H9 (cell line): ENCODE measurements around the gene CCDC157. TPM values are rescaled to one million over a fixed set of nuclear protein-coding genes. Genes with fewer than 3 reads are reported as not detected.
A peak's percentile ranks its signal among the peaks of the same experiment; 100 is the strongest.

Experiments
- DNase-seq: peaks from one replicate; pipeline ENCODE4 v3.0.0-alpha.2; 2017
- H2AFZ ChIP-seq: one replicate; pipeline ENCODE4 v1.6.1; 2013; ENCODE audit warnings: mild to moderate bottlenecking, low read length, control low read depth, moderate library complexity
- H2AK5ac ChIP-seq: 2 replicates; pipeline ENCODE4 v1.6.1; 2013; ENCODE audit warnings: low read length, control low read depth, mixed read lengths; ENCODE audit not compliant: insufficient read length
- H2BK120ac ChIP-seq: one replicate; pipeline ENCODE4 v1.6.1; 2013; ENCODE audit warnings: low read depth, mild to moderate bottlenecking, low read length, control low read depth, inconsistent platforms; ENCODE audit not compliant: poor library complexity, severe bottlenecking
- H2BK12ac ChIP-seq: 2 replicates; pipeline ENCODE4 v1.6.1; 2013; ENCODE audit warnings: low read length, control low read depth, mixed read lengths, low read depth; ENCODE audit not compliant: insufficient read length
- H2BK15ac ChIP-seq: 2 replicates; pipeline ENCODE4 v1.6.1; 2013; ENCODE audit warnings: low read depth, low read length, control low read depth
- H2BK20ac ChIP-seq: one replicate; pipeline ENCODE4 v1.6.1; 2013; ENCODE audit warnings: low read depth, mild to moderate bottlenecking, low read length, control low read depth, inconsistent platforms; ENCODE audit not compliant: poor library complexity, severe bottlenecking
- H2BK5ac ChIP-seq: 2 replicates; pipeline ENCODE4 v1.6.1; 2013; ENCODE audit warnings: low read length, control low read depth, mixed read lengths; ENCODE audit not compliant: insufficient read length
- H3K14ac ChIP-seq: 2 replicates; pipeline ENCODE4 v1.6.1; 2013; ENCODE audit warnings: low read length, control low read depth; ENCODE audit not compliant: insufficient read depth
- H3K18ac ChIP-seq: 2 replicates; pipeline ENCODE4 v1.6.1; 2013; ENCODE audit warnings: low read depth, mild to moderate bottlenecking, mixed read lengths, low read length, control low read depth; ENCODE audit not compliant: insufficient read length
- H3K23ac ChIP-seq: 2 replicates; pipeline ENCODE4 v1.6.1; 2013; ENCODE audit warnings: low read length, control low read depth, mixed read lengths, low read depth; ENCODE audit not compliant: insufficient read length
- H3K23me2 ChIP-seq: 2 replicates; pipeline ENCODE4 v1.6.1; 2013; ENCODE audit warnings: low read depth, mild to moderate bottlenecking, mixed read lengths, low read length, control low read depth; ENCODE audit not compliant: insufficient read length, poor library complexity, severe bottlenecking
- H3K27ac ChIP-seq: 2 replicates; pipeline ENCODE4 v1.5.1; 2013; ENCODE audit warnings: low read length, control low read depth, mixed read lengths, low read depth; ENCODE audit not compliant: insufficient read length
- H3K27me3 ChIP-seq: 2 replicates; pipeline ENCODE4 v1.6.1; 2013; ENCODE audit warnings: low read length, control low read depth, inconsistent platforms; ENCODE audit not compliant: insufficient read depth
- H3K4ac ChIP-seq: 2 replicates; pipeline ENCODE4 v1.6.1; 2013; ENCODE audit warnings: low read depth, mild to moderate bottlenecking, control low read depth, inconsistent platforms, low read length, moderate library complexity
- H3K4me1 ChIP-seq: 2 replicates; pipeline ENCODE4 v1.6.1; 2013; ENCODE audit warnings: low read length, control low read depth, inconsistent platforms; ENCODE audit not compliant: insufficient read depth
- H3K4me2 ChIP-seq: 2 replicates; pipeline ENCODE4 v1.6.1; 2013; ENCODE audit warnings: low read length, control low read depth, mixed read lengths; ENCODE audit not compliant: insufficient read length, insufficient read depth
- H3K56ac ChIP-seq: 2 replicates; pipeline ENCODE4 v1.6.1; 2013; ENCODE audit warnings: low read depth, mild to moderate bottlenecking, mixed read lengths, low read length, control low read depth; ENCODE audit not compliant: insufficient read length
- H3K79me1 ChIP-seq: 2 replicates; pipeline ENCODE4 v1.6.1; 2013; ENCODE audit warnings: low read depth, mild to moderate bottlenecking, moderate library complexity, low read length, control low read depth, inconsistent platforms; ENCODE audit not compliant: insufficient read depth, poor library complexity, severe bottlenecking
- H3K79me2 ChIP-seq: 2 replicates; pipeline ENCODE4 v1.6.1; 2013; ENCODE audit warnings: low read length, control low read depth, inconsistent platforms; ENCODE audit not compliant: insufficient read depth
- H3K9ac ChIP-seq: 2 replicates; pipeline ENCODE4 v1.6.1; 2013; ENCODE audit warnings: low read length, control low read depth, mixed read lengths; ENCODE audit not compliant: insufficient read length; ENCODE audit errors: extremely low read depth
- H3K9me3 ChIP-seq: one replicate; pipeline ENCODE4 v1.6.1; 2013; ENCODE audit warnings: low read depth, low read length, inconsistent platforms; ENCODE audit not compliant: control insufficient read depth
- H3T11ph ChIP-seq: one replicate; pipeline ENCODE4 v1.6.1; 2013; ENCODE audit warnings: mild to moderate bottlenecking, low read length, control low read depth, inconsistent platforms
- H4K20me1 ChIP-seq: one replicate; pipeline ENCODE4 v1.6.1; 2013; ENCODE audit not compliant: control insufficient read depth, insufficient read length, insufficient read depth
- H4K5ac ChIP-seq: 2 replicates; pipeline ENCODE4 v1.6.1; 2013; ENCODE audit warnings: low read depth, mild to moderate bottlenecking, mixed read lengths, low read length, control low read depth; ENCODE audit not compliant: insufficient read length
- H4K8ac ChIP-seq: replicated peaks from 2 replicates; pipeline ENCODE4 v1.6.1; 2013; ENCODE audit warnings: low read length, control low read depth, mixed read lengths, low read depth; ENCODE audit not compliant: insufficient read length
- H4K91ac ChIP-seq: 2 replicates; pipeline ENCODE4 v1.6.1; 2013; ENCODE audit warnings: low read depth, mild to moderate bottlenecking, moderate library complexity, mixed read lengths, low read length, control low read depth; ENCODE audit not compliant: insufficient read length
- H3K27ac Mint-ChIP-seq, 3 experiments: 2 replicates in 2 of 3; 3 replicates in 1 of 3; pipeline ENCODE4 v1.8.0; 2020 to 2021; ENCODE audit warnings: mixed read lengths in 3 of 3, mild to moderate bottlenecking in 1 of 3, moderate library complexity in 1 of 3
- H3K27me3 Mint-ChIP-seq: 2 replicates; pipeline ENCODE4 v1.8.0; 2021; ENCODE audit warnings: low read depth, mild to moderate bottlenecking, moderate library complexity, mixed read lengths
- H3K36me3 Mint-ChIP-seq, 3 experiments: 2 replicates in 2 of 3; 3 replicates in 1 of 3; pipeline ENCODE4 v1.8.0; 2020 to 2021; ENCODE audit warnings: low read depth in 3 of 3, mixed read lengths in 3 of 3; ENCODE audit not compliant: insufficient read depth in 1 of 3
- H3K4me1 Mint-ChIP-seq, 2 experiments: 2 replicates each; pipeline ENCODE4 v1.8.0; 2020; ENCODE audit warnings: mixed read lengths in 2 of 2
- H3K4me3 Mint-ChIP-seq, 2 experiments: 2 replicates in 1 of 2; 3 replicates in 1 of 2; pipeline ENCODE4 v1.8.0; 2020 to 2021; ENCODE audit warnings: mild to moderate bottlenecking in 2 of 2, mixed read lengths in 2 of 2, moderate library complexity in 1 of 2
- H3K9me3 Mint-ChIP-seq, 2 experiments: 2 replicates in 1 of 2; 3 replicates in 1 of 2; pipeline ENCODE4 v1.8.0; 2020; ENCODE audit warnings: mild to moderate bottlenecking in 2 of 2, mixed read lengths in 2 of 2, moderate library complexity in 1 of 2
- CTCF ChIP-seq: fragments of 200-600 bp; sonication (generic); conservative IDR thresholded peaks from 3 replicates; pipeline ENCODE4 v1.8.0; 2021; ENCODE audit warnings: antibody characterized with exemption, mild to moderate bottlenecking
- WGBS: extraction: QIAGEN DNeasy Blood & Tissue Kit; methylation state at CpG from one replicate; pipeline ENCODE4 v1.1.7; 2013; ENCODE audit warnings: missing lambda C conversion rate, low lambda C conversion rate, mixed read lengths; ENCODE audit not compliant: insufficient read length; ENCODE audit errors: extremely low coverage; 5-methylcytosine and 5-hydroxymethylcytosine counted together
- total RNA-seq: library from RNA; stranded (reverse); gene quantifications from 2 replicates; pipeline ENCODE4 v1.2.1, GENCODE V29; 2021

CCDC157 gene
- total RNA-seq, 1 experiment from 2014 or later, result 4.3 TPM

- Histone ChIP-seq H2BK5ac (no peak overlapping the region), H3K9ac (no peak overlapping the region), H4K91ac (no peak overlapping the region), H3K4ac (no peak overlapping the region), H4K20me1 (no peaks in the 10 kb centered on the region), H3K9me3 (no peaks in the 10 kb centered on the region), H3K79me2 (no peaks in the 10 kb centered on the region), H2AFZ (no peak overlapping the region), H3K27ac (no peak overlapping the region), H3K4me1 (no peaks in the 10 kb centered on the region; the same call in 1 of the 2 replicates), H2BK20ac (no peak overlapping the region), H2AK5ac (no peak overlapping the region), H3K18ac (no peak overlapping the region), H2BK15ac (no peak overlapping the region), H3K27me3 (no peaks in the 10 kb centered on the region), H3K4me2 (no peak overlapping the region), H4K8ac (no peak overlapping the region), H3K79me1 (no peaks in the 10 kb centered on the region), H4K5ac (no peak overlapping the region), H3T11ph (no peak overlapping the region), H3K14ac (no peak overlapping the region), H2BK120ac (no peak overlapping the region), H3K23me2 (no peaks in the 10 kb centered on the region), H3K56ac (no peak overlapping the region), H3K23ac (no peak overlapping the region), H2BK12ac (no peak overlapping the region)
- Mint-ChIP-seq H3K4me1 (peaks cover 11% of the 10 kb centered on the region in 2 experiments), H3K27me3 (no peaks in the 10 kb centered on the region; the same call in 1 of the 2 replicates), H3K4me3 (no peak overlapping the region), H3K36me3 (no peaks in the 10 kb centered on the region), H3K9me3 (no peaks in the 10 kb centered on the region; a peak in 1 of 5 replicates), H3K27ac (peak overlapping the region in 1 of 3 experiments; percentile 2; a peak in 1 of 7 replicates)
- no peak for DNase-seq
- WGBS, result no CpG with 5 or more reads among the region's 5 CpGs
- TF ChIP-seq CTCF, result no peak
Measured at GRCh38 chr22:30308518-30309230, 48.1 kb upstream of the CCDC157 start.
